ENCODE measurements around the gene ZNF175. TPM values are rescaled to one million over a fixed set of nuclear protein-coding genes. Genes with fewer than 3 reads are reported as not detected.
A peak's percentile ranks its signal among the peaks of the same experiment; 100 is the strongest.

The ZNF175 gene
- polyA plus RNA-seq, 1 donor = 10.4 TPM

- Histone ChIP-seq H3K4me3 (ENCODE audit: low read length) (no peak overlapping the region), H3K4me1 (ENCODE audit: control insufficient read depth, insufficient read depth, low read length) (peaks cover under 1% of the 10 kb centered on the region), H3K9me3 (ENCODE audit: control insufficient read depth, low read depth, low read length) (no peaks in the 10 kb centered on the region), H3K36me3 (ENCODE audit: control insufficient read depth, insufficient read depth, low read length) (no peaks in the 10 kb centered on the region), H3K27me3 (ENCODE audit: control insufficient read depth, insufficient read depth, low read length) (peaks cover 21% of the 10 kb centered on the region), H3K27ac (ENCODE audit: low read length) (no peak overlapping the region)
- 67% methylated on average over 2 of the region's 8 CpGs for WGBS (ENCODE audit: insufficient coverage, low lambda C conversion rate)
- no peak for DNase-seq
These were observed 4.5 kb upstream of the ZNF175 start for GRCh38 chr19:51566489-51567100.

- no peak for DNase-seq
- Histone ChIP-seq H3K4me1 (ENCODE audit: control insufficient read depth, insufficient read depth, low read length) (peaks cover 7% of the 10 kb centered on the region), H3K4me3 (ENCODE audit: low read length) (no peak overlapping the region), H3K36me3 (ENCODE audit: control insufficient read depth, insufficient read depth, low read length) (no peaks in the 10 kb centered on the region), H3K9me3 (ENCODE audit: control insufficient read depth, low read depth, low read length) (no peaks in the 10 kb centered on the region), H3K27me3 (ENCODE audit: control insufficient read depth, insufficient read depth, low read length) (peaks cover 21% of the 10 kb centered on the region), H3K27ac (ENCODE audit: low read length) (no peak overlapping the region)
- WGBS (ENCODE audit: insufficient coverage, low lambda C conversion rate) = 100% methylated on average over 1 of the region's 4 CpGs
These were observed 3.5 kb upstream of the ZNF175 start for GRCh38 chr19:51567583-51567982.

- Histone ChIP-seq H3K27ac (ENCODE audit: low read length) (no peak overlapping the region), H3K9me3 (ENCODE audit: control insufficient read depth, low read depth, low read length) (no peaks in the 10 kb centered on the region), H3K36me3 (ENCODE audit: control insufficient read depth, insufficient read depth, low read length) (peaks cover 5% of the 10 kb centered on the region), H3K4me3 (ENCODE audit: low read length) (no peak overlapping the region), H3K27me3 (ENCODE audit: control insufficient read depth, insufficient read depth, low read length) (peaks cover 21% of the 10 kb centered on the region), H3K4me1 (ENCODE audit: control insufficient read depth, insufficient read depth, low read length) (peaks cover 7% of the 10 kb centered on the region)
- WGBS (ENCODE audit: insufficient coverage, low lambda C conversion rate) = no CpG with 5 or more reads among the region's 1 CpG
- DNase-seq = no peak
These were observed 2.6 kb upstream of the ZNF175 start for GRCh38 chr19:51568456-51568855.

- Histone ChIP-seq H3K27me3 (ENCODE audit: control insufficient read depth, insufficient read depth, low read length) (peaks cover 3% of the 10 kb centered on the region), H3K4me3 (ENCODE audit: low read length) (peak overlapping the region; percentile 58), H3K27ac (ENCODE audit: low read length) (no peak overlapping the region), H3K4me1 (ENCODE audit: control insufficient read depth, insufficient read depth, low read length) (peaks cover 7% of the 10 kb centered on the region), H3K9me3 (ENCODE audit: control insufficient read depth, low read depth, low read length) (no peaks in the 10 kb centered on the region), H3K36me3 (ENCODE audit: control insufficient read depth, insufficient read depth, low read length) (peaks cover 8% of the 10 kb centered on the region)
- WGBS (ENCODE audit: insufficient coverage, low lambda C conversion rate) = 0% methylated on average over 1 of the region's 8 CpGs
- no peak for DNase-seq
These were observed 516 bp downstream of the ZNF175 start for GRCh38 chr19:51571599-51571998.

GRCh38 chr19:51572410-51572809 lies 1.3 kb downstream of the ZNF175 start:
- no peak overlapping the region for H3K4me3 ChIP-seq (ENCODE audit: low read length)
- H3K27ac ChIP-seq (ENCODE audit: low read length) = no peak overlapping the region
- H3K27me3 ChIP-seq (ENCODE audit: control insufficient read depth, insufficient read depth, low read length) = peaks cover 3% of the 10 kb centered on the region
- H3K36me3 ChIP-seq (ENCODE audit: control insufficient read depth, insufficient read depth, low read length) = peaks cover 8% of the 10 kb centered on the region
- H3K4me1 ChIP-seq (ENCODE audit: control insufficient read depth, insufficient read depth, low read length) = peaks cover 7% of the 10 kb centered on the region
- DNase-seq = no peak
- WGBS (ENCODE audit: insufficient coverage, low lambda C conversion rate) = no CpG with 5 or more reads among the region's 3 CpGs
- no peaks in the 10 kb centered on the region for H3K9me3 ChIP-seq (ENCODE audit: control insufficient read depth, low read depth, low read length)

- Histone ChIP-seq H3K9me3 (ENCODE audit: control insufficient read depth, low read depth, low read length) (no peaks in the 10 kb centered on the region), H3K36me3 (ENCODE audit: control insufficient read depth, insufficient read depth, low read length) (peaks cover 8% of the 10 kb centered on the region), H3K4me3 (ENCODE audit: low read length) (no peak overlapping the region), H3K27me3 (ENCODE audit: control insufficient read depth, insufficient read depth, low read length) (peaks cover 3% of the 10 kb centered on the region), H3K27ac (ENCODE audit: low read length) (no peak overlapping the region), H3K4me1 (ENCODE audit: control insufficient read depth, insufficient read depth, low read length) (peaks cover 7% of the 10 kb centered on the region)
- DNase-seq = no peak
- WGBS (ENCODE audit: insufficient coverage, low lambda C conversion rate) = no CpG with 5 or more reads among the region's 4 CpGs
These were observed 1.8 kb downstream of the ZNF175 start for GRCh38 chr19:51572908-51573307.

GRCh38 chr19:51573331-51573730 lies 2.2 kb downstream of the ZNF175 start:
- Histone ChIP-seq H3K27ac (ENCODE audit: low read length) (no peak overlapping the region), H3K4me1 (ENCODE audit: control insufficient read depth, insufficient read depth, low read length) (peaks cover 7% of the 10 kb centered on the region), H3K36me3 (ENCODE audit: control insufficient read depth, insufficient read depth, low read length) (peaks cover 8% of the 10 kb centered on the region), H3K27me3 (ENCODE audit: control insufficient read depth, insufficient read depth, low read length) (peaks cover 3% of the 10 kb centered on the region), H3K9me3 (ENCODE audit: control insufficient read depth, low read depth, low read length) (no peaks in the 10 kb centered on the region), H3K4me3 (ENCODE audit: low read length) (no peak overlapping the region)
- peak in 1 of 2 donors; percentile 5 for DNase-seq
- WGBS (ENCODE audit: insufficient coverage, low lambda C conversion rate) = no CpG with 5 or more reads among the region's 3 CpGs

- 93% methylated on average over 4 of the region's 6 CpGs for WGBS (ENCODE audit: insufficient coverage, low lambda C conversion rate)
- Histone ChIP-seq H3K4me3 (ENCODE audit: low read length) (no peak overlapping the region), H3K36me3 (ENCODE audit: control insufficient read depth, insufficient read depth, low read length) (peaks cover 21% of the 10 kb centered on the region), H3K9me3 (ENCODE audit: control insufficient read depth, low read depth, low read length) (no peaks in the 10 kb centered on the region), H3K27ac (ENCODE audit: low read length) (no peak overlapping the region), H3K27me3 (ENCODE audit: control insufficient read depth, insufficient read depth, low read length) (no peaks in the 10 kb centered on the region), H3K4me1 (ENCODE audit: control insufficient read depth, insufficient read depth, low read length) (peaks cover 4% of the 10 kb centered on the region)
- no peak for DNase-seq
These were observed 5.8 kb downstream of the ZNF175 start for GRCh38 chr19:51576850-51577249.

- Histone ChIP-seq H3K4me1 (ENCODE audit: control insufficient read depth, insufficient read depth, low read length) (no peaks in the 10 kb centered on the region), H3K27ac (ENCODE audit: low read length) (no peak overlapping the region), H3K27me3 (ENCODE audit: control insufficient read depth, insufficient read depth, low read length) (no peaks in the 10 kb centered on the region), H3K36me3 (ENCODE audit: control insufficient read depth, insufficient read depth, low read length) (peaks cover 41% of the 10 kb centered on the region), H3K9me3 (ENCODE audit: control insufficient read depth, low read depth, low read length) (peaks cover 3% of the 10 kb centered on the region), H3K4me3 (ENCODE audit: low read length) (no peak overlapping the region)
- DNase-seq = no peak
- no CpG with 5 or more reads among the region's 1 CpG for WGBS (ENCODE audit: insufficient coverage, low lambda C conversion rate)
These were observed 15.1 kb downstream of the ZNF175 start for GRCh38 chr19:51586103-51586728.

GRCh38 chr19:51586799-51587198 lies 15.7 kb downstream of the ZNF175 start:
- Histone ChIP-seq H3K27ac (ENCODE audit: low read length) (no peak overlapping the region), H3K4me1 (ENCODE audit: control insufficient read depth, insufficient read depth, low read length) (no peaks in the 10 kb centered on the region), H3K27me3 (ENCODE audit: control insufficient read depth, insufficient read depth, low read length) (no peaks in the 10 kb centered on the region), H3K9me3 (ENCODE audit: control insufficient read depth, low read depth, low read length) (peaks cover 3% of the 10 kb centered on the region), H3K4me3 (ENCODE audit: low read length) (no peak overlapping the region), H3K36me3 (ENCODE audit: control insufficient read depth, insufficient read depth, low read length) (peaks cover 35% of the 10 kb centered on the region)
- 100% methylated on average over 2 of the region's 4 CpGs for WGBS (ENCODE audit: insufficient coverage, low lambda C conversion rate)
- no peak for DNase-seq
